K562 (cell line): Measurements from ENCODE around the gene SPTBN2.

Experiments
- ASH1L ChIP-seq: fragments of 450-650 bp; IDR thresholded peaks from 2 replicates; pipeline ENCODE4 v1.6.1; 2018; ENCODE audit warnings: borderline replicate concordance, mild to moderate bottlenecking, low read depth; ENCODE audit not compliant: partially characterized antibody
- CTCF ChIP-seq, 3 experiments: IDR thresholded peaks in 2 of 3; conservative IDR thresholded peaks in 1 of 3; 2 replicates each; pipeline ENCODE4 v1.5.1; 2011 to 2012; ENCODE audit warnings: low read length in 3 of 3, mild to moderate bottlenecking in 3 of 3, control low read depth in 2 of 3, improper control_type of control experiment in 1 of 3, inconsistent platforms in 1 of 3, low read depth in 1 of 3, mixed read lengths in 1 of 3, moderate library complexity in 1 of 3; ENCODE audit not compliant: insufficient read depth in 2 of 3
- HDAC2 ChIP-seq: fragments of 450-650 bp; IDR thresholded peaks from 2 replicates; pipeline ENCODE4 v1.6.1; 2016; ENCODE audit warnings: mild to moderate bottlenecking
- ILF3 ChIP-seq: fragments of 450-650 bp; IDR thresholded peaks from 2 replicates; pipeline ENCODE4 v1.6.1; 2018; ENCODE audit warnings: antibody characterized with exemption, mild to moderate bottlenecking, moderate library complexity, borderline replicate concordance
- MLX ChIP-seq, 2 experiments: fragments of 450-650 bp in 1 of 2; sonication (generic) in 1 of 2; formaldehyde crosslinking; conservative IDR thresholded peaks; 2 replicates each; pipeline versions ENCODE4 v1.4.0 to v1.8.1; 2020 to 2022; ENCODE audit warnings: mild to moderate bottlenecking in 1 of 2, missing genetic modification reagents in 1 of 2
- SMAD3 ChIP-seq: fragments of 450-650 bp; formaldehyde crosslinking; conservative IDR thresholded peaks from 2 replicates; pipeline ENCODE4 v1.4.0; 2020; ENCODE audit warnings: mild to moderate bottlenecking
- U2AF1 ChIP-seq: fragments of 200-400 bp; formaldehyde crosslinking; optimal IDR thresholded peaks from 2 replicates; pipeline ENCODE3; 2017; ENCODE audit warnings: mild to moderate bottlenecking, low read depth, low read length, moderate library complexity
- ZNF24 ChIP-seq: fragments of 450-650 bp; IDR thresholded peaks from 2 replicates; pipeline ENCODE4 v1.6.1; 2016
- ZSCAN29 ChIP-seq: fragments of 450-650 bp; IDR thresholded peaks from 2 replicates; pipeline ENCODE4 v1.6.1; 2017
- TF ChIP-seq, protein P1 (sequence below): IDR thresholded peaks from 3 replicates; pipeline ENCODE4 v1.6.1; 2011; ENCODE audit warnings: borderline replicate concordance, mild to moderate bottlenecking; ENCODE audit not compliant: insufficient read length, insufficient read depth

DNA sequence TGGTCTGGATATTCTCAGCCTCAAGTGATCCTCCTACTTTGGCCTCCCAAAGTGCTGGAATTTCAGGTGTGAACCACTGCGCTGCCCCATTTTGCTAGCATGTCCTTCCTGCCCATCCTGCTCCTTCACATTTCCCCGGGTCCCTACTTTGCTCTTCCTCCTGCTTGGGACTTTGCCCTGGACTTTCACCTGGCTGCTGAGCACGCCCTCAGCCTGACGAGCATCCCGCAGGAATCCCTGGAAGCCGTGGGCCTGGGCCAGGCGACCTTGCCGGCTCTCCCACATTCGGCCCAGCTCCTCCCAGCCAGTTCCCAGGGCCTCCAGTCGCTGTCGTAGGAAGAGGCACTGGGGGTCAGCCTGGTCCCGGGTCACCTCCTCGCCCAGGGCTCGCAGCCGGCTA, 28.7 kb downstream of the SPTBN2 start:
- TF ChIP-seq ASH1L, result no peak
- TF ChIP-seq, protein P1, sequence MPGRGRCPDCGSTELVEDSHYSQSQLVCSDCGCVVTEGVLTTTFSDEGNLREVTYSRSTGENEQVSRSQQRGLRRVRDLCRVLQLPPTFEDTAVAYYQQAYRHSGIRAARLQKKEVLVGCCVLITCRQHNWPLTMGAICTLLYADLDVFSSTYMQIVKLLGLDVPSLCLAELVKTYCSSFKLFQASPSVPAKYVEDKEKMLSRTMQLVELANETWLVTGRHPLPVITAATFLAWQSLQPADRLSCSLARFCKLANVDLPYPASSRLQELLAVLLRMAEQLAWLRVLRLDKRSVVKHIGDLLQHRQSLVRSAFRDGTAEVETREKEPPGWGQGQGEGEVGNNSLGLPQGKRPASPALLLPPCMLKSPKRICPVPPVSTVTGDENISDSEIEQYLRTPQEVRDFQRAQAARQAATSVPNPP, result no peak
- no peak for TF ChIP-seq U2AF1
- TF ChIP-seq ZNF24, result no peak
- TF ChIP-seq ILF3, result no peak
- no peak for TF ChIP-seq HDAC2
- no peak for TF ChIP-seq ZSCAN29
- no peak for TF ChIP-seq SMAD3 (CRISPR knock-in tag)
- no peak for TF ChIP-seq MLX (CRISPR knock-in tag; conservative IDR thresholded peaks at IDR 0.05)
- no peak for TF ChIP-seq CTCF (IDR thresholded peaks at IDR 0.05 in 2 of 3, conservative IDR thresholded peaks at IDR 0.05 in 1 of 3; ENCODE audit: insufficient read depth in 2 of 3, low read depth in 1 of 3, low read length in 3 of 3)
